ENCODE results near the gene GASK1A.

- TF ChIP-seq CTCF (conservative IDR thresholded peaks at IDR 0.05 in 1 of 2, IDR thresholded peaks at IDR 0.05 in 1 of 2; ENCODE audit: extremely low read depth in 1 of 2, insufficient read depth in 1 of 2, low read depth in 1 of 2, low read length in 2 of 2) (no peak), EZH2 (IDR thresholded peaks at IDR 0.05; ENCODE audit: borderline replicate concordance, low read length) (no peak)
These were observed 77.0 kb downstream of the GASK1A start for GRCh38 chr3:43055806-43056770.

All from mammary epithelial cell (primary cell).